22Rv1 (cell line): Measurements from ENCODE around the gene ITGB7.

ENCODE experiments used
- CTCF ChIP-seq: fragments of 450-650 bp; IDR thresholded peaks from 2 replicates; pipeline ENCODE4 v1.5.1; 2017; ENCODE audit warnings: mild to moderate bottlenecking
- ZFX ChIP-seq: fragments of 450-650 bp; IDR thresholded peaks from 2 replicates; pipeline ENCODE4 v1.6.1; 2017; ENCODE audit warnings: antibody characterized with exemption, borderline replicate concordance

DNA sequence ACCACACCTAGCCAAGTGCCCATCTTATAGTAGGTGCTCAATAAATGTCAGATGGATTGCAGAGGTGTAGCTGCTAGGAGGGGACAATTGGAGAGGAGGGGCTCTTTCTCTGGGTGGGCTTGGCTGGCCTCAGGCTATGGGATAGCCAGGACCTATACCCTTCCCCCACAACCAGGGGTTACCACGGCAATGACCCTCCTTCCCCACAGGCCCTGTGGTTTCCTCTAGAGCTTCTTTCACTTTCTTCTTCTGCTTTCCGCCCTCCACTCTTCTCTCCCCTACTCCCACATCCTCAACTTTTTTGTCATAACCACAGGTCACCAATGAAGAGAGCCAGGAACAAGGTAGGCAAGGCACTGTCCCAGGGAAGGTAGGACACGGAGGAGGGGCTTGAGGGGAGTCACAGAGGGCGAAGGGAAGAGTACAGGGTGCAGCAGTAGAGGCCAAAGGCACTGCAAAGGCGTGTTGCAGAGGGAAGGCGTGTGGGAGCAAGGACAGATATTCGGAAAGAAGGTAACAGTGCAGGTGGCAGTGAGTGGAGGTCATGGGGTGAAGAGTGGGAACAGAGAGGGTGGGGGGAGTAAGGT lies 1.9 kb upstream of the ITGB7 start:
- no peak for TF ChIP-seq CTCF
- TF ChIP-seq ZFX = no peak
